Suprapubic skin (tissue), 4 donors: ENCODE measurements around the gene VPS39.

ENCODE experiments used
- EP300 ChIP-seq: sonication (generic); formaldehyde crosslinking; IDR thresholded peaks from one replicate; pipeline ENCODE4 v1.6.1; 2017; ENCODE audit warnings: antibody characterized with exemption
- POLR2A ChIP-seq, 2 donors: fragments of 450-650 bp; IDR thresholded peaks; one replicate each; pipeline ENCODE4 v1.6.1; 2017; ENCODE audit warnings: antibody characterized with exemption in 2 of 2, mild to moderate bottlenecking in 2 of 2, moderate library complexity in 2 of 2
- POLR2AphosphoS5 ChIP-seq, 3 donors: sonication (generic); formaldehyde crosslinking; IDR thresholded peaks; one replicate each; pipeline ENCODE4 v1.6.1; 2017; ENCODE audit warnings: antibody characterized with exemption in 3 of 3
- TF ChIP-seq, protein P1 (sequence below), 2 donors: fragments of 200-600 bp in 1 of 2; fragments of 450-650 bp in 1 of 2; sonication (generic) in 1 of 2; IDR thresholded peaks; one replicate each; pipeline ENCODE4 v1.5.1; 2016 to 2019; ENCODE audit warnings: antibody characterized with exemption in 2 of 2, mild to moderate bottlenecking in 1 of 2, moderate library complexity in 1 of 2

DNA sequence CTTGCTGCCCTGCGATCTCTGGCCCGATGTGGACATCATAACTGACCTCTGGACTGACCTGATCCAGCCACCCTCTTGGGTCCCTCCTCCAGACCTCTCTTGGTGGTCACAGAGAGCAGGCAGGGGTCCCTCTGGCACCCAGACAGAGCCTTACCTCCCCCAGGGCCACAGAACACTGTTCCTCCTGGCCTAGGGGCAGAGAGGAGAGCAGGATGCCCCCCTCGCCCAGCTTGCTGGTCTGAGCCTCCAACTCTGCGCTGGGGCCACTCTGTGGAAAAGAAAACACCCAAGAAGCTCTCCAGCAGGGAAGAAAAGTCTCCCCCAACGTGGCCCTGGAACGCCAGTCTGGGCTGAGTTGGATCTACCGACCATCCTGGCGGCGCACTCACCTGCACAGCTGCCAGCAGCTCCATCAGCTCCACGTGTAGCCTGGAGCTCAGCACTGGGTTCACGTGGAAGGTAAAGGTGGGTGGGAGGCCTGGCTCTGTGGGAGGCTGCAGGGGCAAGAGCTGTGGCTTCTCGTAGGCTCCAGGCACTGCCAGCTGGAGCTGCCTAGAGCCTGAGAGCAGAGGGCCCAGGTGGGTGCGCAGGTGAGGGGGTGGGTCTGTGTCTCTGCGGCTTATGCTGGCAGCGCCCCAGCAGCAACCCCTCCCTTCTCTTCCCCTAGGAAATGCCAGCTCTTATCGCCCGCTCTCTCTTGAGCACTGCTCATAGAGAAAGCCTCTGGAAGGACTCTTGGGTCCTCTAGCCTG, 57.7 kb downstream of the VPS39 start:
- TF ChIP-seq, protein P1, sequence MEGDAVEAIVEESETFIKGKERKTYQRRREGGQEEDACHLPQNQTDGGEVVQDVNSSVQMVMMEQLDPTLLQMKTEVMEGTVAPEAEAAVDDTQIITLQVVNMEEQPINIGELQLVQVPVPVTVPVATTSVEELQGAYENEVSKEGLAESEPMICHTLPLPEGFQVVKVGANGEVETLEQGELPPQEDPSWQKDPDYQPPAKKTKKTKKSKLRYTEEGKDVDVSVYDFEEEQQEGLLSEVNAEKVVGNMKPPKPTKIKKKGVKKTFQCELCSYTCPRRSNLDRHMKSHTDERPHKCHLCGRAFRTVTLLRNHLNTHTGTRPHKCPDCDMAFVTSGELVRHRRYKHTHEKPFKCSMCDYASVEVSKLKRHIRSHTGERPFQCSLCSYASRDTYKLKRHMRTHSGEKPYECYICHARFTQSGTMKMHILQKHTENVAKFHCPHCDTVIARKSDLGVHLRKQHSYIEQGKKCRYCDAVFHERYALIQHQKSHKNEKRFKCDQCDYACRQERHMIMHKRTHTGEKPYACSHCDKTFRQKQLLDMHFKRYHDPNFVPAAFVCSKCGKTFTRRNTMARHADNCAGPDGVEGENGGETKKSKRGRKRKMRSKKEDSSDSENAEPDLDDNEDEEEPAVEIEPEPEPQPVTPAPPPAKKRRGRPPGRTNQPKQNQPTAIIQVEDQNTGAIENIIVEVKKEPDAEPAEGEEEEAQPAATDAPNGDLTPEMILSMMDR (IDR thresholded peaks at IDR 0.05) = no peak
- TF ChIP-seq EP300 = no peak
- TF ChIP-seq POLR2A (IDR thresholded peaks at IDR 0.05) = no peak
- no peak for TF ChIP-seq POLR2AphosphoS5 (IDR thresholded peaks at IDR 0.05)
